ENCODE data around the gene CNTNAP2. TPM values are rescaled to one million over a fixed set of nuclear protein-coding genes. Genes with fewer than 3 reads are reported as not detected.

The CNTNAP2 gene
- total and polyA plus RNA-seq, 9 of the 15 experiments (the other 6 are each of a cell fraction or from before 2014, with no cell fraction given): 0.04 to 0.62 (median 0.09) TPM; not detected in 4

DNA sequence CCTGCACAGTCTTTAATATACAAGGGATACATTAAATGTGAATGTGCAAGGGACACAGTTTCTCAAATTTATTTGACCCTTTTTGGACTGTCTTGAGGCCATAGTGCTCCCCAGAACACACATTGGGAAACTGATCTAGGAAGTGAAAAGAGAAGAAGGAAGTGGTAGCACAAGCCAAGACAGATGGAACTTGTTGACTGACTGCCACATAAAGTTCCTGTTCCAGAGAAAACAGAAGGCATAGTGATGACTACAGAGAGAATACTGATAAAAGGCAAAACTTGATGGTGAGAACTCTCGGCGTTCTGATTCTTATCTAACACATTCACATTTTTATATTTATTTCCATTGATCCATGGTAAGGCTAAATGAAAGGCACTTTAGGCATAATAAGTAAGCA, 1216.4 kb downstream of the CNTNAP2 start:
- Histone ChIP-seq H3K27ac (ENCODE audit: extremely low read depth, low read depth, low read length) (no peak overlapping the region), H2AFZ (ENCODE audit: low read depth, low read length) (no peak overlapping the region), H3K9me3 (replicated peaks; ENCODE audit: control insufficient read depth, insufficient read depth, low read depth, low read length) (no peaks in the 10 kb centered on the region; the same call in none of the 2 replicates), H3K4me2 (ENCODE audit: insufficient read depth, low read length) (no peak overlapping the region), H3K4me3 (no peak overlapping the region), H3K4me1 (replicated peaks in 1 of 2; ENCODE audit: control insufficient read depth in 2 of 2, insufficient read depth in 2 of 2, low read length in 2 of 2) (no peaks in the 10 kb centered on the region), H3K79me2 (ENCODE audit: control insufficient read depth, insufficient read depth, low read length) (no peaks in the 10 kb centered on the region), H3K9me1 (ENCODE audit: control insufficient read depth, insufficient read depth, low read length) (no peaks in the 10 kb centered on the region), H4K20me1 (replicated peaks; ENCODE audit: control insufficient read depth, insufficient read depth, low read length) (no peaks in the 10 kb centered on the region), H3K36me3 (ENCODE audit: control insufficient read depth, insufficient read depth, low read length) (no peaks in the 10 kb centered on the region), H3K9ac (ENCODE audit: insufficient read depth in 1 of 2, low read depth in 2 of 2, low read length in 2 of 2) (no peak overlapping the region), H3K27me3 (ENCODE audit: control insufficient read depth in 2 of 2, insufficient read depth in 2 of 2, low read length in 2 of 2) (no peaks in the 10 kb centered on the region)
- WGBS (ENCODE audit: insufficient coverage, low coverage, missing lambda C conversion rate): 0% methylated on average over 2 of the region's 2 CpGs
- CTCF ChIA-PET (ENCODE audit: low intra/inter-chr PET ratio): no interaction called here
- POLR2A ChIA-PET: no interaction called here
- BruUV-seq (replicated peaks): no TSS peak
- intact Hi-C loops (cut with micrococcal nuclease) (no loop called here), in situ Hi-C loops (cut with MboI) (no loop called here)
- FAIRE-seq: no peak
- TF ChIP-seq, protein P1, sequence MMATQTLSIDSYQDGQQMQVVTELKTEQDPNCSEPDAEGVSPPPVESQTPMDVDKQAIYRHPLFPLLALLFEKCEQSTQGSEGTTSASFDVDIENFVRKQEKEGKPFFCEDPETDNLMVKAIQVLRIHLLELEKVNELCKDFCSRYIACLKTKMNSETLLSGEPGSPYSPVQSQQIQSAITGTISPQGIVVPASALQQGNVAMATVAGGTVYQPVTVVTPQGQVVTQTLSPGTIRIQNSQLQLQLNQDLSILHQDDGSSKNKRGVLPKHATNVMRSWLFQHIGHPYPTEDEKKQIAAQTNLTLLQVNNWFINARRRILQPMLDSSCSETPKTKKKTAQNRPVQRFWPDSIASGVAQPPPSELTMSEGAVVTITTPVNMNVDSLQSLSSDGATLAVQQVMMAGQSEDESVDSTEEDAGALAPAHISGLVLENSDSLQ (IDR thresholded peaks at IDR 0.05): no peak
- TF ChIP-seq SMAD3 (CRISPR knock-in tag; conservative IDR thresholded peaks at IDR 0.05) (no peak), ZNF3 (CRISPR knock-in tag; IDR thresholded peaks at IDR 0.05) (no peak), ZBTB8A (IDR thresholded peaks at IDR 0.05; ENCODE audit: partially characterized antibody) (no peak), NCOA6 (IDR thresholded peaks at IDR 0.05) (no peak), TFAM (CRISPR knock-in tag; conservative IDR thresholded peaks at IDR 0.05) (no peak), SP2 (IDR thresholded peaks at IDR 0.05; ENCODE audit: extremely low read depth, low read depth, low read length, poor library complexity, severe bottlenecking) (no peak), HOXB6 (CRISPR knock-in tag; IDR thresholded peaks at IDR 0.05; ENCODE audit: borderline replicate concordance) (no peak), TBL1XR1 (IDR thresholded peaks at IDR 0.05; ENCODE audit: low read length in 2 of 2) (no peak), NR2F6 (CRISPR knock-in tag; IDR thresholded peaks at IDR 0.05) (no peak)
- TF ChIP-seq, protein P2, sequence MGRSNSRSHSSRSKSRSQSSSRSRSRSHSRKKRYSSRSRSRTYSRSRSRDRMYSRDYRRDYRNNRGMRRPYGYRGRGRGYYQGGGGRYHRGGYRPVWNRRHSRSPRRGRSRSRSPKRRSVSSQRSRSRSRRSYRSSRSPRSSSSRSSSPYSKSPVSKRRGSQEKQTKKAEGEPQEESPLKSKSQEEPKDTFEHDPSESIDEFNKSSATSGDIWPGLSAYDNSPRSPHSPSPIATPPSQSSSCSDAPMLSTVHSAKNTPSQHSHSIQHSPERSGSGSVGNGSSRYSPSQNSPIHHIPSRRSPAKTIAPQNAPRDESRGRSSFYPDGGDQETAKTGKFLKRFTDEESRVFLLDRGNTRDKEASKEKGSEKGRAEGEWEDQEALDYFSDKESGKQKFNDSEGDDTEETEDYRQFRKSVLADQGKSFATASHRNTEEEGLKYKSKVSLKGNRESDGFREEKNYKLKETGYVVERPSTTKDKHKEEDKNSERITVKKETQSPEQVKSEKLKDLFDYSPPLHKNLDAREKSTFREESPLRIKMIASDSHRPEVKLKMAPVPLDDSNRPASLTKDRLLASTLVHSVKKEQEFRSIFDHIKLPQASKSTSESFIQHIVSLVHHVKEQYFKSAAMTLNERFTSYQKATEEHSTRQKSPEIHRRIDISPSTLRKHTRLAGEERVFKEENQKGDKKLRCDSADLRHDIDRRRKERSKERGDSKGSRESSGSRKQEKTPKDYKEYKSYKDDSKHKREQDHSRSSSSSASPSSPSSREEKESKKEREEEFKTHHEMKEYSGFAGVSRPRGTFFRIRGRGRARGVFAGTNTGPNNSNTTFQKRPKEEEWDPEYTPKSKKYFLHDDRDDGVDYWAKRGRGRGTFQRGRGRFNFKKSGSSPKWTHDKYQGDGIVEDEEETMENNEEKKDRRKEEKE (IDR thresholded peaks at IDR 0.05; ENCODE audit: borderline replicate concordance in 1 of 2, control insufficient read depth in 1 of 2, low read depth in 2 of 2, low read length in 1 of 2): no peak
- TF ChIP-seq, protein P3, sequence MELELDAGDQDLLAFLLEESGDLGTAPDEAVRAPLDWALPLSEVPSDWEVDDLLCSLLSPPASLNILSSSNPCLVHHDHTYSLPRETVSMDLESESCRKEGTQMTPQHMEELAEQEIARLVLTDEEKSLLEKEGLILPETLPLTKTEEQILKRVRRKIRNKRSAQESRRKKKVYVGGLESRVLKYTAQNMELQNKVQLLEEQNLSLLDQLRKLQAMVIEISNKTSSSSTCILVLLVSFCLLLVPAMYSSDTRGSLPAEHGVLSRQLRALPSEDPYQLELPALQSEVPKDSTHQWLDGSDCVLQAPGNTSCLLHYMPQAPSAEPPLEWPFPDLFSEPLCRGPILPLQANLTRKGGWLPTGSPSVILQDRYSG (tag; conservative IDR thresholded peaks at IDR 0.05; ENCODE audit: low read depth): no peak
- ATAC-seq: no peak
- DNase-seq (ENCODE audit: extremely low read depth in 1 of 4, low spot score in 3 of 4): no peak
